GM12864 (cell line): ENCODE results near the gene SLC5A2.

ENCODE experiments used
- DNase-seq: peaks from one replicate; pipeline ENCODE4 v3.0.0-alpha.2; 2011; ENCODE audit warnings: low read depth
- H3K4me3 ChIP-seq: 2 replicates; pipeline ENCODE4 v1.5.1; 2011; ENCODE audit warnings: mild to moderate bottlenecking, low read depth, low read length, control low read depth
- CTCF ChIP-seq: IDR thresholded peaks from 2 replicates; pipeline ENCODE4 v1.5.1; 2011; ENCODE audit warnings: low read depth, mild to moderate bottlenecking, moderate library complexity, low read length, control low read depth, inconsistent platforms; ENCODE audit errors: missing control alignments

SLC5A2 gene

GRCh38 chr16:31491778-31492418 lies 9.0 kb downstream of the SLC5A2 start:
- no peak overlapping the region for H3K4me3 ChIP-seq

GRCh38 chr16:31493506-31494125 lies 10.7 kb downstream of the SLC5A2 start:
- DNase-seq, result no peak
- H3K4me3 ChIP-seq, result no peak overlapping the region
- TF ChIP-seq CTCF, result no peak

More at GRCh38 chr16:31491778-31492418, 9.0 kb downstream of the SLC5A2 start:
- DNase-seq, result no peak
- no peak for TF ChIP-seq CTCF

GRCh38 chr16:31496670-31497069 lies 13.7 kb downstream of the SLC5A2 start:
- no peak overlapping the region for H3K4me3 ChIP-seq
- no peak for DNase-seq
- TF ChIP-seq CTCF, result no peak

- H3K4me3 ChIP-seq, result no peak overlapping the region
- no peak for DNase-seq
Observed at GRCh38 chr16:31498493-31498892, 15.6 kb downstream of the SLC5A2 start.

GRCh38 chr16:31499928-31500327 lies 17.0 kb downstream of the SLC5A2 start:
- no peak overlapping the region for H3K4me3 ChIP-seq
- DNase-seq, result no peak
- no peak for TF ChIP-seq CTCF

More at GRCh38 chr16:31498493-31498892, 15.6 kb downstream of the SLC5A2 start:
- no peak for TF ChIP-seq CTCF

- H3K4me3 ChIP-seq, result no peak overlapping the region
- no peak for TF ChIP-seq CTCF
- no peak for DNase-seq
Observed at GRCh38 chr16:31501226-31501965, 18.5 kb downstream of the SLC5A2 start.
